Brain pericyte (primary cell): ENCODE data around the gene PRDM12.

Source experiments
- DNase-seq: peaks from one replicate; pipeline ENCODE4 v3.0.0-alpha.2; 2012; ENCODE audit warnings: low read depth, low spot score

PRDM12 gene

GRCh38 chr9:130720762-130721161 is 56.4 kb downstream of the PRDM12 start:
- no peak for DNase-seq

- DNase-seq: no peak
These were observed 64.3 kb downstream of the PRDM12 start for GRCh38 chr9:130728721-130729120.

- no peak for DNase-seq
These were observed 64.8 kb downstream of the PRDM12 start for GRCh38 chr9:130729145-130729544.

- no peak for DNase-seq
These were observed 67.0 kb downstream of the PRDM12 start for GRCh38 chr9:130731355-130731754.

GRCh38 chr9:130732136-130732535 is 67.7 kb downstream of the PRDM12 start:
- DNase-seq: no peak
